Inflammatory macrophage (primary cell): ENCODE results near the gene KCNG4.

Source experiments
- DNase-seq, 2 donors: peaks; one replicate each; pipeline ENCODE4 v3.0.0-alpha.2; 2020 to 2022

KCNG4 gene

DNA sequence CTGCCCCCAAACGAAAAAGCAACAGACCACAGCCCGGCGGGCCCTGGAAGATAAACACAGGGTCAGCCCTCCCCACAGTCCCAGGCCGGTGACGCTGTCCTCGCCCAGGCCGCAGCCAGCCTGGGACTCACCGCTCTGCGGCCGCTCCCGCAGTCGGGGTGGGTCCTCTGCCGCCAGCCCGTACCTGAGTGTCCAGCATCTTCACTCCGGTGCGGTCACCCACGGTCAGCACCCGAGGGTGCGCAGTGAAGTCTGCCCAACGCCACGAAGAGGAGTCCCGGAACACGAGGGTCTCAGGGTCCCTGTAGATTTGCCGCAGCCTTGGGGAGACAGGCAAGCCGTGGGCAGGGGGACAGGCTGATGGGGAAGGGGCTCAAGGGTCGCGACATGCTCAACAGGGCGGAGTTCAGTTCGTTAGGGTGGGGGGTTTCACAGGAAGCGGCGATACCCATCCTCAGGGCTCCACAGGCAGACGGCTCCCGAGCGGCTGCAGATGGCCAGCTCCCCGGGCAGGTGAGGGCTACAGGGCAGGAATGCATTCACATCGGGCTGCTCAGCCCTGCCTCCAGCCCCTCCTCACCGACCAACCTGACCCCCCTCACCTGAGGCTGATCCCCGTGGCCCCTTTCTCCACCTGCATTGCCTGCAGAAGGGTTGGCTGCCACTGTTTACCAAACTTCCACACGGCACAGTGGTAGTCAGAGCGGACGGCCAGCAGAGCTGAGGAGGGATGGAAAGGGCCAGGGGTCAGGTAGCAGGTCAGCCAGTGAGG lies 58.5 kb downstream of the KCNG4 start:
- DNase-seq: no peak

DNA sequence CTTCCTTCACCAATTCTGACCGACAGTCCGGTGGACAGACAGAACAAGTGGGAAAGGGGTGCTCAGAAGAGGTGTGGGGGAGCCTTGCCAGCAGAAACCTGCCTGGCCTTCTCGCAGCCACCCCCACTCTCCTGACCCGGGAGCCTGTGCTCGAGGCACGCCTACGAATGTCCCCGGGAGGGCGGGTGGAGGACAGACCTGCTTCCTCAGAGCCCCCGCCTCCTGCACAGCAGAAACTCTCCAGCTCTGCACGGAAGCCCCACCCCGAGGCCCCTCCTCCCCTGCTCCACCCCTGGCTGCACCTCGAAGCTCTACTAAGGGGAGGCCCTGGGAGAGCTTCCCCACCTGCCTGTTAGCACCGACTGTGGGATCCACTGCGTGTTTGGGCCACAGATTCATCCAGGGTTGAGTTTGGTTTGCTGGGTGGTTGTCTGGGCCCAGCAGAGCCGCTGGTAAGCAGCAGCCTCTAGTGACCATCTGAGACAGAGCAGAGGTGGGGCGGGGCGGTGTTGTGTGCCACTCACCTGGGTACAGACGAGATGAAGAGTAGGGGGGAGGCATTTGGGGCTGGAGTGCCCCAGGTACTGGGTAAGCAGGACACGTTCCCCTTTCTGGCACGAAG lies 59.2 kb downstream of the KCNG4 start:
- no peak for DNase-seq

DNA sequence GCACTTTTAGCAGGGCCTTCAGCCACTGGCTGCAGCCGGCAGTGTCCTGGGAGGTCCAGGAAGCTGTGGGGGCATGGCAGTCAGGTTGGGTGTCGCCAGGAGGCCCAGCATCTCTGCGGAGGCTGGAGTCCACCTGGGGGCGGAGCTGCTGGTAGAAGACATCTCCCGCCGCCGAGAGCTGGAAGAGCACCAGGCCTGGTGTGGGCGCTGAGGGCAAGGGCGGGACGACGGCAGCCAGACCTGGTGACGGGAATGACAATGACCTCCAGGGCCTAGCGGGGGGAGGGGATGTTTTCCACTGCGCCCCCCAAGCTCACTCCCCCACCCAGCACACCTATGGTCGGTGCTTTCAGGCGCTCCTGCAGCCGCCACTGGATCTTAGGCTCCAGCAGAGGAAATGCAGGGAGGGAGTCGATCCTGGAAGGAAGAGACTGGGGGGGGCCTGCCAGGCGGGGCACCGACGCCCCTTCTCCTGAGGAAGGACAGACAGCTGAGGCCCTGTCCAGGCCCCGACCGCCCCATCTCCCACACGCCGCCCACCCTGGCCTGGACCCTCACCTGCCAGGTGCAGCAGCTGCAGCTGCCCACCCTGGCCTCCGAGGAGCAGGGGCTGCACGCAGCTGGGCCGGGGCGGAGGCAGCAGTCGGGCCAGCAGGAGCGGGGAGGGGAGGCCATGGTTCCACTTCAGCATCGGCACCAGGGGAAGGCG lies 60.0 kb downstream of the KCNG4 start:
- no peak for DNase-seq

DNA sequence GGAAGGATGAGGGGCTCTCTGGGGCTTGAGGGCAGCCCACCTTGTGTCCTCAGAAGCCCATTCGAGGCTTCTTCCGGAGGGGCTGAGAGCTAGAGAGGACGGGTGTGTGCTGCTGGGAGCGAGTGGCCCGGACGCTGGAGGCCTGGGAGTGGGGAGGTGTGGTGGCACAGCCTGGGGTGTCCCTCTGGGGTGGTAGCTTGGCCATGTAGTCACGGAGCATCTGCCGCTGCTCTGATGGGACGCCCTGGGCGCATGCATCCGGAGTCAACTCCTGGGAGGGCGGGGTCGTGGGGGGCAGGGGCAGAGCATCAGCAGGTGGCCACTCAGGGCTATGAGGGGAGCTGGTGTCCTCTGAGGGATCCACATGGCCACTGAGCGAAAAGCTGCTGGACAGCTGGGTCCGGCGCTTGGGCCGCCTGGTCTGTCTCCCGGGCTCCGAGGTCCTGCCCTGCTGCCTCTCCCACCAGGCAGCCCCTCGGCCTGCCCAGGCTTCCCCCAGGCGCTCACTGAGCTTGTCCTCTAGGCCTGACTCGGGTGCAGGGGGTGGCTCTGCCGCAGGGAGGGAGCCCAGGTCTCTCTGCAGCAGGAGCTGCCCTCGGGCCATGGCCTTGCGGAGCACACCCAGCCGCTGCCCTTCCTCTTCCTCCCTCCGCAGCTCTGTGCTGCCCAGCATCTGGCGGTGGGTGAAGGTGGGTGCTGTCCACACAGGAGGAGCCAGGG lies 60.8 kb downstream of the KCNG4 start:
- DNase-seq: no peak

DNA sequence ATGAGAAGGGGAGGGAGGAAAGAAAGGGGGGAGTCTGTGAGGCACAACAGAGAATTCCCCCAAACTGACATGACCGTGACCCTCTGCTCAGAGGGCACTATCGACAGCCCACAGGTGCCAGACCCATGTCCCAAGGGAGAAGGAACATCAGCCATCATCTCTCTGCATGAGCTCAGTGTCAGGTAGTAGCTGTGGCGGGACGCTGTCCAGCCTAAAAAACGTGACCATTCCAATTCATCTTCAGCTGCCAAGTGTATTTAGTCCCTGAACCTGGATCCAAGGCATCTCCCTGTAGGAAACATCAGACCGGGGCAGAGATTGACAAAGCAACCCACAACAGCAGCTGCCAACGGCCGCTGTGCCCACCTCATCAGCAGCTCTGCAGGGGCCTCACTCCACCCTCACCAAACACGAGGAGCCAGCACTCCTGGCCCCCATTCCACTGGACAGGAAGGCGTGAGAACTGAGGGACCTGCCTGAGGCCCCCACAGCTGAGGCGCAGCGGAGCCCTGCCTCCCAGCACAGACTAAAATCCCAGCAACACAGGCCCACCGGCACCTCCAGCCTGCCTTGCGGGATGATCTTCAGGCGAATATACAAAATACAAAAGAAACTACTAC lies 61.6 kb downstream of the KCNG4 start:
- no peak for DNase-seq

DNA sequence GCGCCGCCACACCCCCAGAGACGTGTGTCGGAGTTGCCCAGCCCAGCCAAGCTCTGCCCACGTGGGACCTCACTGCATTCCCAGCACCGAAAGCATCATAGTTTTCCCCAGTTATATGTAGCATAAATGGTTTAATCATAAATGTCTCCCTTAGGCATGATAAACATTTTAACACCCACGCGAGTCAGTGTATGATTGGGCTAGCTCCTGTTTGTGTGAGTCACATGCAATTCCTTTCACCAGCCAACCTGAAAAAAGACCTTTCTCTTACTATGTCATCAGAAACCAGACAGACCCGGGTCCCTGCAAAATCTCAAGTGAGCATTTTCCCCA lies 62.1 kb downstream of the KCNG4 start:
- DNase-seq: no peak

DNA sequence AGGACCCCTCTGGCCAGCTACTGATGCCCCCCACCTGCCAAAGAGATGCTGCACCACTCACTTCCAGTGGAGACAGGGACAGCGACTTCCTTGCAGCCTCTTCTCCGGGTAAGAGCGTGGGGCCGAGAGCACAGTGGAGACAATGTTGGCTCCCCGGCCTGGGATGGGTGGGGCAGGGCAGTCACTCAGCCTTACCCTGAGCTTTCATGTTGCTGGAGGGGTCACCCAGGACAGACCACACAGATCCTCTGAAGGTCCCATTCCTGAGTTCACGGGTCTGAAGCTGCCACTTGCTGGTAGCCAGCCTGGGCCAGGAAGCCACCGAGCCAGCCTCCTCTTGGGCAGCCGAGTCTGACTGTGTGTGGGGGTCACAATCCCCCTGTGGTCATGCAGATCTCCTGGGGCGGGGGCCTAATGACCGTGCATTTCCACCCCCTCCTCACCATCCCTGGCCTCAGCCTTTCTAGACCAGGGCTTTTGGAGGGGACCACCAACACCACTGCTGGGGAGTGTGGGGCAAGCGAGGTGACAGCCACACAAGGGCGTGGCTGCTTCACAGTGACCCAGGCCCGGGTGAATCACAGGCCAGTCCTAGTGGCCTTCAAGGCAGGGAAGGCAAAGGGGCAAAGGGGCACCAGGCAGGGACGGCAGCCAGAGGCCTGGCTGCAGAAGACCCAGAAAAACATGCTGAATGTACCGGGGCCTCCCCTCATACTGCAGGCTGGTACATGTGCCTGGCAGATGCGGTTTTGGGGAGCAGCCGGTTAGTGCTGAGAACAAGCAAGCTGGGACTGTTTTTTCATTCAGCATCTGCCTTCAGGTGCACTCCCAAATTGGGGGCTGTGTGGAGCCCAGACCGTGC lies 63.4 kb downstream of the KCNG4 start:
- DNase-seq: no peak

DNA sequence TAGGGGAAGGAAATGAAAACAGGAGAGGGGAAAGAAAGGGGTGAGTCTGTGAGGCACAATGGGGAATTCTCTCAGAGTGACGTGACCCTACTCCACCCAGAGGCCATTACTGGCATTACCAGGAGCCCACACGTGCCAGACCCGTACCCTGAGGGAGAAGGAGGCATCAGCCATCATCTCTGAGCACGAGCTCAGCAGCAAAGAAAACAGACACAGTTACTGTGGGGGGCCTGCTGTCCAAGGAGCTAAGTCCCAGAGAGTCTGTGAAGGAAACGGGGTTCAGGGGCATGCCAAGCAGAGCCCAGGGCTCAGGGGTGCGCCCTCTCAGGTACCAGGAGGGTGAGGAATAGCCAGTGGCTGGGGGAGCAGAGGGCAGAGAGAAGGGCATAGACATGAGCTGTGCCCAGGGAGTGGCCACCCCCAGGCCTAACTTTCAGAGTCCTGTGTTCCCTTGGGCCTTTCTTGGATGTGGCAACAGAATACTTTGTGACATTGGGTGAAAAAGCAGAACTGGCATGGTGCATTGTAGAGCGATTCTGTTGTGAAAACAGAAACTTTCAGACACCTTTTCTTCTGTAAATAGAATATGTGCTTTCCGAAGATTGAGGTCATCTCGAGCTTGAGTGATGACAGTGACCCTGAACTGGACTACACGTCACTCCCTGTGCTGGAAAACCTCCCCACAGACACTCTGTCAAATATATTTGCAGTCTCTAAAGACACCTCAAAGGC lies 64.3 kb downstream of the KCNG4 start:
- DNase-seq: peak; percentile 76 to 91

DNA sequence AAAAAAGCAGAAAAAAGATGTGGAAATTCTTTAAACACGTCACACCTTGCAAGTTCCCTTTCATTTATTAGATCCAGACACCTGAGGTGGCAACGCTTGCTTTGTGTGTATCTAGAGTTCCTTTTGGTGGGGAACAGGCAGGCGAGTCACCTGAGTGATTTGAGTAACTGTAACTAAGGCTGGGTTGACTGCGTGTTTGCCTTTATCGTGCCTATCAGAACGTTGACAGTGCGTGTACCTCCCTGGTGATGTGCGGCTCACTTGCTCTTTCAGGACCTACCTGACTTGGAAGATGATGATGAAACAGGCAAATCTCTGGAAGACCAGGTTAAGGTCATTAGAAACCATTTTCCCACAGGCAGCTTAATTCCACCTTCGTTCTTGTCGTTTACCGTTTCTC lies 65.4 kb downstream of the KCNG4 start:
- no peak for DNase-seq

DNA sequence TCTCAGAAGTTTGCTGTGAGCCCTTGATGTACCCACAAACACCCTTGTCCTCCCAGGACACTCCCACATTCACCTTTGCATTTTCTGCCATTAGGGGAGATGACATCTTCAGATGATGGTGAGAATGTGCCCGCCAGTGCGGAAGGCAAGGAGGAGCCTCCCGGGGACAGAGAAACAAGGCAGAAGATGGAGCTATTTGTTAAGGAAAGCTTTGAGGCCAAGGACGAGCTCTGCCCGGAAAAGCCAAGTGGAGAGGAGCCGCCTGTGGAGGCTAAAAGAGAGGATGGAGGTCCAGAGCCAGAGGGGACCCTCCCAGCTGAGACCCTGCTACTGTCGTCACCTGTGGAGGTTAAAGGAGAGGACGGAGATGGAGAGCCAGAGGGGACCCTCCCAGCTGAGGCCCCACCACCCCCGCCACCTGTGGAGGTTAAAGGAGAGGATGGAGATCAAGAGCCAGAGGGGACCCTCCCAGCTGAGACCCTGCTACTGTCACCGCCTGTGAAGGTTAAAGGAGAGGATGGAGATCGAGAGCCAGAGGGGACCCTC lies 70.0 kb downstream of the KCNG4 start:
- DNase-seq: no peak
